HG03565 (cell line): Measurements from ENCODE around the gene GALNT10.
"Not testable (repeated sequence)": the region's sequence is repeated elsewhere in the genome, so short reads cannot be mapped to it uniquely, and the experiment has no call there.

Experiments
- ATAC-seq: cut with Tn5 transposase; IDR thresholded peaks from one replicate; pipeline ENCODE4 v1.9.1; 2021; ENCODE audit warnings: mild to moderate bottlenecking, moderate library complexity; ENCODE audit not compliant: unreplicated experiment

GALNT10 gene

DNA sequence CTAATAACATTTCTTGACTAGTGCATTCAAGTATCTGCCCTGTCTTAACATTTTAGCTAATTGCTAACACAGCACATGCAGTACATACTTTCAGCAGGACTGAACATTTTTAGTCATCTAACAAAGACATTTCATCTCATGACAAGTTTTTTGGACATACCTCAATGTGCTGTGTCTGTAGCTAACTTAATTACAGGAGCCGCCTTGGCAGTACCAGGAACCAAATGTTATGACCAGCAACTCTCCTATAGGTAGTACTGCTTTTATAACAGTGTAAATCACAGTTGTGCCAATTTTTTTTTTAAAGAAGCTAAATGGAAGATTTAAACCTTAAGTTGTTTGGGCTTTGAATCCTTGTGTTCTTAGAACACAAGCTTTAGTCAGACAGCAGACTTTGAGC lies 155.9 kb downstream of the GALNT10 start:
- no peak for ATAC-seq

DNA sequence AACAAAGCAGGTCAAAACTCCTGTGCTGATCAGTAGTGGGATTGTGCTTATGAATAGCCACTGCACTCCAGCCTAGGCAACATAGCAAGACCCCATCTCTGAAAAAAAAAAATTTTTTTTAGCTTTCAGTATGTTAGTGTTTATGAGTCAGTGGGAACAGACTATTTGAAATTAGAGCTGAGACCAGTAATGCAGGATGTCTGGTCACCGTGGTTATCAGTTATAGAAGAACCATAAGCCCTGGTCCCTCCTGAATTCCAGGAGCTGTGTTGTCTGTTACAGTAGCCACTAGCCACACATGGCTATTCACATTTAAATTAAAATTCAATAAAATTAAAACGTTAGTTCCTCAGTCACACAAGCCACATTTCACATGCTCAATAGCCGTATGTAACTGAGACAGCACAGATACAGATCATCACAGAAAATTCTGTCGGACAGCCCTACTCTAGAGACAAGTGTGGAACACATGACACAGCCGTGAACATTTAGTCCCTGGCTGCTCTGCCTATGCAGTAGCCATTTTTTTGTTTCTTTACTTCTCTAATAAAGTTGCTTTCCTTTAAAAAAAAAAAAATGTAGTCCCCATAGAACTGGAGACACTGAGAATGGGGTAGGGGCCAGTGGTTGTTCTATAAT lies 159.2 kb downstream of the GALNT10 start:
- ATAC-seq, result no peak

DNA sequence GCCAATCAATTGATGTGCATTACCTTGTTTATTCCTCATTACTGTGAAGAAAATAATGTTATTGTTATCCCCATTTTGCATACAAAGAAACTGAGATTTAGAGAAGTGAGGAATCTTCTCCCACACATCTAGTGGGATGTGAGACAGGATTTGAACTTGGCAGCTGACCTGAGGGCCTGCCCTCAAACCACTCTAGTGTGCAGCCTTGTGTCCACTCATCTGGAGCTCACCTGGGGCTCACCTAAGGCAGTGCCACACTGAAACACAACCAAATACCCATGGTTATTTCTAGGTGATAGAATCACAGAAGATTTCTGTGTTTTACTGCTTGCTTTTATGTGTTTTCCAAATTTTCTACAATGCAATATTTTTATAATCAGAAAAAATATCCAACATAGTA lies 160.6 kb downstream of the GALNT10 start:
- ATAC-seq, result no peak

DNA sequence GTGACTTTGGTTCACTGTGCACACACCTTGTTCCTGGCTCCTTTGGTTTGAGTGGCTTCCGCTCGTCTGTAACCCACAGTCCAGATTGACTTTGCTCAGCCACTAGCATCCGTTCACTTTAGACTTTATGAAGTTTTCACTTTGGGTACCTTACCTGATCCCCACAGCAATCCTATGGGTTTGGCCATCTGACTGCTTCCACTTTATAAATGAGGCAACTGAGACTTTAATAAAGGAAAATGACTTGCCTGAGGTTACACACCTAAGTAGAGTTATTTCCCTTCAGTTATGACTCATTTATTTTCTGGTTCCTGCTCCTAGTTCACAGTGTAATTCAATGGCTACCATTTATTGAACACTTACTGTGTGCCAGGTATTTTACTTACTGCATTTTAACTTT lies 161.0 kb downstream of the GALNT10 start:
- ATAC-seq, result peak; percentile 82

DNA sequence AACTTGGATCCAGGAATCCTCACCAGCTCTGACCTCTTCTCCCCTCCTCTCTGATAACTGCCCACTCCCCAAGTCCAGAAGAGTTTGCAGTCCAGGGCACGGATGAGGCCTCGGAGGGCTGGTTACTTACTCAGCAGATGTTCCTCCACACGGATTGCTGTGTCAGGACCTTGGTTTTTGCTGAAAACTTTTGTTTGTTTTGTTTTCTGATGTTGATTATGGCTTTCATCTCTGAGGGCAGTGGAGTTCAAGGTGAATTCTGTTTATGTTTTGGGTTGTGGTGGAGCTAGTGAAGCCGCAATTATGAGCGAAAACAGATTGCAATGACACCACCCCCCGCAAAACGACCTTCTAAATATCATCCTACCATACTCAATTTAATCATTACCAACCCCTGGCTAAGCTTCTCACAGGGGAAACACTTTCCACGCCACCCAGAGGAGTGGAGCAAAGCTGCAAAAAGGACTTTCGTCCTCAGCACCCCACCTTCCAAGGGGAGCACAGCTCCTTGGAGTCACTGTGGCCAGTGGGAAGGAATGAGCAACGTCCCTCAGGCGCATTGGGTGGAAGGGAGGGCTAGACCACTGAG lies 162.5 kb downstream of the GALNT10 start:
- no peak for ATAC-seq

DNA sequence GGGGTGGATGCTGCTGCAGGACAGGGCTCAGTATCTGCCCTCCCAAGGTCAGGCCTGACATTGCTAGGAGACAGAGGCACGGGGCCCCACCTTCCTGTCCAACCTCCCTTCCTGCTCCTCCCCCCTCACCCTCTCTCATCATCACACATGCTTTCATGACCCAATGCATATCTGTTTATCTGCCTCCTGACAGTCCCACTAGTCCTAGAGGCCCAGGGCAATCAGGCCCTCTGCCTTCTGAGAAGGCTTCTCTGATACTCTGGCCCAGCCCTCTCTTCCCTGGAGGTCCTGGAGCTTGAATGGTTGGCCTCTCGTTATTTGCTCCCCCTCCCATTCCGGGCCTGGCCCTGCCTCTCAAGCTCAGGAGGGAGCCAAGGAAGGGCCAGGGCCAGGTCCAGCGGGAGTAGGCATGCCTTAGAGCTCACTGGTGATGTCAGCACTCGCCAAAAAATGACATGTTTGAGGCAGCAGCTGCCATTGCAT lies 164.6 kb downstream of the GALNT10 start:
- ATAC-seq, result no peak

DNA sequence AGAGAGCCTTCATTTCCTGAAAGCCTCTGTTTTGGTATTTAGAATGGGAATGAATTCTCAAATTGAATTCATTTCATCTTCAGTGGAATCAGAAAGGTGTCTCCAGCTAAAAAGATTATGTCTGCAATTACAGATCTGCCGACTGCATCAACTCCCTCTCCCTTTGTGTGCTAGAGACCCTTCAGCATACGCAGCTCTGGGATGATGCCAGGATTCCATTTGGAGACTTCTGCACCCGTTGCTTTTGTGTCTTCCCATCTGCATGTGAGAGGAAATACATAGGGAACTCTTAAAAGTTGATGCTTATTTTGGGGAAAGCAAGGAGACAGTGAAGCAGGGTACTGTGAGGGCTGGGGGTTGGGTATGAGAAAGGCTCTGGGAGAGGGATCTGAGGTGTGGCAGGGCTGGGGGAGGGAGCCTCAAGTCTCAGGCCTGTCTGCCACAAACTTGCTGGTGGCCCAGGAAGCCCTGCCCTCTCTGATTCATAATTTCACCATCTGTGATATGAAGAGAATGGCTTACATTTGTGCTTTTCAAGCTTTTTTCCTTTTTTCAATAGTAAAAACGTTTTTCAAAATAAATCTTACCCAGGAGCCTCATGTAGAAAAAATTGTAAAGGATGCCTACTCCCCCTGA lies 165.6 kb downstream of the GALNT10 start:
- no peak for ATAC-seq

DNA sequence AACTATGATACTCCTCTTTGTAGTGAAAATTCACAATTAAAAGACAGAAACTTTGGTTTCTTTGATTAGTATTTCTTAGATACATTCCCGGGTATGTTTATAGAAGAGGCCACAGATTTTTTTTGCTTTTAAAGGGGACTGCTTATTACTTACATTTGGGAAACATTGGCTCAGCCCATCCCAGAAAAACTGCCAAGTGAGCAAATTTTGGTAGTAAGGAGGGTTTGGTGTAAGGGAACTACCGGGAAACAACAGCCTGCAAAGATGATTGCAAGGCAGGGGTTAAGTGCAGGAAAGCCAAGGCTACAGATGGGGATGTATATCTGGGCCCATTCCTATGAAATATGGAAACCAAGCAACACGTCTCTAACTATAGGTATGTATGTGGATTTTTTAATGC lies 166.4 kb downstream of the GALNT10 start:
- ATAC-seq, result no peak

DNA sequence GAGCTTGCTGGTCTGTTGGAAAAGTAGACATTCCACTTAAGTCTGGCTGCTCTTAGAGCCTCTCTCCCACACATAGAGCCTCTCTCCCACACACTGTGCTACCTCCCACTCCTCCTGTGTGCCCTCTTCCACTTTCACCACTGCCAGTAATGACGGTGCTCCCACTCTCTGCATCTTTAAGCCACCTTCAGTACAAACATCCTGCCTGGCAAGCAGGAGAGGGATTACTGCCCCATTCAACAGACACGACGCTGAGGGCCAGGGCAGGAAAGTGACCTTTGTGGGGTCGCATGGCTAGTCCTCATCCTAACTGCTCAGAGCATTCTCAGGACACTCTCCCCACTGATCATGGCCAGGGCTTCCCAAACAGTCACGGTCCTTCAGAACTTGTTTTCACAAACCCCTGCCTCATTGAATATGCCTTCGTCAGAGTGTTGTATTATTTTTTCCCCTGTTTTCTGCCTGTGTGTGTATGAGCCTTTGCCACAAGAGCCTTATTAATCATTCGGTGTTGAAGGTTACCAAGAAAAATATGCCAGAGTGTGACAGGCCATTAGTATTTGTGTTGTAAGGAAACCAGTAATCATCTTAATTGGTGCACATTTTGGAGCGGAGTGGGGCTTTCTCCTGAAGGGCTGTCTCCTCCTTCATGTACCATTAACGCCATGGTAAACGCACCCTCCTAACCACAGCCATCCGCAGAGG lies 168.1 kb downstream of the GALNT10 start:
- no peak for ATAC-seq

DNA sequence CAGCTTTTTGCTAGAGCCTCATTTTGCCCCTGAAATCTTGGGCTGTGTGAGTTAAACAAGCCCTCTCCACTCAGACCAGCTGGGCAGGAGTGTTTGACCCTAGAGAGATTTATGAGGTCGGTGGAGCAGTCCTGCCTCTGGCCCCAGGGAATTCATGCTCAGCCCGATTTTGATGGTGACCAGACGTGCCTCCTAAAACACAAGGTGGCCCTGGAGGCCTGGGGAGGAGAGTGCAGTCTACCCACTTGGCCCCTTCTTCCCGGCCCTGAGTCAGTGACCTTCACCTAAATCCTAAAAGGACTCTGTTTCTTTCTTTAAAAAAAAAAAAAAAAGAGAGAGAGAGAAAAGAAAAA lies 168.7 kb downstream of the GALNT10 start:
- no peak for ATAC-seq

DNA sequence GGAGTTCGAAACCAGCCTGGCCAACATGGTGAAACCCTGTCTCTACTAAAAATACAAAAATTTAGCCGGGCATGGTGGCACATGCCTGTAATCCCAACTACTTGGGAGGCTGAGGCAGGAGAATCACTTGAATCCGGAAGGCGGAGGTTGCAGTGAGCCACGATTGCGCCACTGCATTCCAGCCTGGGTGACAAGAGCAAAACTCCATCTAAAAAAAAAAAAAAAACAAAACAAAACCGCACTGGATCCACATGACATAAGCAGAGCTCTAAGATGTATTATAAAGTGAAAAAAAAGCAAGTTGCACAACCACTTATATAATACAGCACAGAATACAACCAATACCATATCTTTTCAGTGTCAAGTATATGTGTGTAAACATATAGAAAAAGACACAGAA lies 169.7 kb downstream of the GALNT10 start:
- ATAC-seq, result not testable (repeated sequence)

DNA sequence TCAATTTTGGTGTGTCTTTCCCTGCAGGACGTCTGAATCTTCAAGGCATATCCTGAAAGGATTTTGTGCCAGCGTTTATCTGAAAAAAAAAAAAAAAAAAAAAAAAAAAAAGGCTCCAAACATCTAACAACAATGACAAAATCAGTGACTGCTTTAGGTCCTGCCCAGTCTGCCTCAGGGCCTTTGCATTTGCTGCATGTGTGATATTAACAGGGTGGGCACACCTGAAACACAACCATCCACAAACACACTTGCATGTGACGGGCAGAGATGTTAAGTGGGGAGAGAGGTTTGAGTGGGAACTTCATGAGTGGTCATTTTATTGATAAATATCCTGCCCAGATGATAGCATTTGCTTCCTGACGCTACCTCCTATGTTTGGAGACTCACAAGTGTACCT lies 172.9 kb downstream of the GALNT10 start:
- no peak for ATAC-seq

DNA sequence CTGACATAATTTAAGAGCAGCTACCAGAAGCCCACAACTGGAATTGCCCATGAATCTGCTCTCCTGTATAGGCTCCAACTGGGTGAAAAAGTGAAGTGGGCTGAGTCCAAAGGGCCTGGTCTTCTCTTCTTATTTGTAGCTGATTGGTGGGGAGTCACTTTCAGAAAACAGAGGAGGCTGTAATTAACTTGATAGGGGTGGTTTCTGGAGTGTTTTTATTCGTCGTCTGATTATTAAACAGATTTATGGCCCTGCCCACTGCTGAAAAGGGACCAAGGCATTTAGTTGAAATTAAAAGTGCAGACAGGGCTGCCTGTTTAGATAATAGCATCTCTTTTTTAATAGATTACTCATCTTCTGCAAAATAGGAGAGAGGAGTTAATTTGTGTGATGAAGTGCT lies 174.2 kb downstream of the GALNT10 start:
- ATAC-seq, result no peak

DNA sequence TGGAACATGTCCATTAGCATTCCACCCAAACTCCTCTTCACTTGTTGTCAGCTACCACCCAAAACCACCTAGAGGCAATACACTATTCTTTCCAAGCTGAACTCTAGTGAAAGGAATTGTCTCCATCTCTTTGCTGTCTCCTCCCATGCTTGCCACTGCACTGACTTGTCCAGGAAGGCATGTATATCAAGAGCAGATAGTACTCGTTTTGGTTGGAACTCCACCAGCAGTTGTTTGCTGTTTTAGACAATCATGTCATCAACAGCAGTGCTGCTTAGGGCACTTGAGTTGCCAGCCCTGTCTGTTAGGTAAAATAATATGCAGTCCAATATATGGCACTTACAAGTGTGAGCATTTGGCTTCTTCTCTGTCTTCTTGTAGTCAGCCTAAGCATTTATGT lies 175.3 kb downstream of the GALNT10 start:
- no peak for ATAC-seq

DNA sequence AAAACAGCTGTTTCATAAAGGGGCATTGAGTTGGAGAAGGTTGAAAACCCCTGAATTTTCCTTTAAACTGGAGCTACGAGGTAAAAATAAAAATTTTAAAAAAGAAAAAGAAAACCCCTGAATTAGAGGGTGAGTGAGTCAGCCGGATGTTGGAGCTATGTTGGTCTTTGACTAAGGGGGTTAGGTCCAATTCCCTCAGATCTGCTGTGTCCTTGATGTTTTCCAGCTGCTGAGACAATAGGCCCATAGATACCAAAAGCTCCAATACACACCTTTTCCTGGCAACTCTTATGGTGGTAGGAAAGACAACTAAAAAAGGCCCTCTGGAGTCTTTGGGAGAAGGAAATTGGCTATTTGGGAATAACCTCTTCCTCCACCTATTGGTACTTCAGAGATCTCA lies 175.8 kb downstream of the GALNT10 start:
- ATAC-seq, result no peak

DNA sequence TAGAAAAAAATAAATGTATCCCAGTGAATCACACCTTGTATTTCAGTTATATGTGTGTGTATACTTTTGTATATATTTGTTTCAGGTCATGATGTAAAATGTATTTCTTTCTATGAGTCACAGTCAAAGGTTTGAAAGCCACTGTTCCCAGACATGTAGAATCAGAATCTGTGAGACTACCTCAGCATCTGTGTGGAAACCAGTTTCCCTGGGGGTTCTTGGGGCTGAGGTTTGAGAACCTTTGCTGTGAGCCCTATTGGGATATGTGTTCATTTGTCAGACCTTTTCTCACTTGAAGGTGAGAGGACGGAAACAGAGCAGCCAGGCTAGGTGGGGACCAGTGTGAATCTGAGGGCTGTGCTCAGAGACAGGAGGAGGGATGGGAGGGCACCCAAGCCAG lies 176.6 kb downstream of the GALNT10 start:
- peak; percentile 68 for ATAC-seq

DNA sequence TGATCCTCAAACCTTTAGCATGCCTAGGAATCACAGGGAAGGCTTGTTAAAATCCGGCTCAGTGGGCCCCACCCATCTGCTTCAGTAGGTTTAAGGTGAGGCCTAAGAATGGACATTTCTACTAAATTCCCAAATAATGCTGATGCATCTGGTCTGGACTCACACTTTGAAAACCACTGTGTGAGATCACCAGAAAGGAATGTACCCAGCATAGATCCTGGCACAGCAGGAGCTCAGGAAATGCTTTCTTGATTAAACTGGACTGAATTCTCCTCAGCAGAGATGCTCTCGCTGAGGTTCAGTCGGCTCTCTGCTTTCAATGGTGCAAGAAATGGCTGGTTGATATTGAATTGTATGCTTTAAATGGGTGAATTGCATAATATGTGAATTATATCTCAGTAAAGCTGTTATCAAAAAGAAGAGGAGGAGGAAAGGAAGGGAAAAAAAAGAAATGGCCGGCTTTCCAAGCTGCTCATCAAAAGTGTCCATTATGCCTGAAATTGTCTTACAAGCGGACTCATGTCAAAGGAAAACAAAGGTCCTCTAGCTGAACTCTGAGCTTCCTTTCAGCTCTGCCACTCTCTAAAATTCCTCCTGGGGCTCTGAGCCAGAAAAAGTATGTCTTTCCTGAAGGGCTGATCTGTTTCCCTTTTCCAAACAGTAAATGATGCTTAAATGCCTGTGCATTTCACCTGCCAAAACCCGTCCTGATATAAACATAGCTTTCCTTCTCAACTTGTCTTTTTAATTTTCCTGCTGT lies 177.7 kb downstream of the GALNT10 start:
- no peak for ATAC-seq

DNA sequence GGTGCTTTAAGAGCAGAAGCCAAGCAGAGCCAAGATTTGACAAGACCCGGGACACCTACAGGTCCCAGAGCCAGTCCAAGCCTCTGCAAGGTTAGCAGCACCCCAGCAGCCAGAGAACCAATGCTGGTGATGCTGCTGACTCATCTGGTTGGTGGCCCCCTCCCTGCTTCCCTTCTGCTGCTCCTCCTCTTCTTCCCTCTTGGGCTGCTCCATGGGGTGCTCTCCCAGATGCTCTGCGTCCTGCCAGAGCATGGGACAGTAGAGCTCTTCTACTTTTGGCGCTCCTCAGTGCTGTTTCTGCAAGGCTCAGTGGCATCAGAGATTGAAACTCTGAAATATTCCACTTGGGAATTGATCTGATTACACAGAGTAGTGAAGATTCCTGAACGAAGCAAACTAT lies 179.1 kb downstream of the GALNT10 start:
- ATAC-seq, result no peak

DNA sequence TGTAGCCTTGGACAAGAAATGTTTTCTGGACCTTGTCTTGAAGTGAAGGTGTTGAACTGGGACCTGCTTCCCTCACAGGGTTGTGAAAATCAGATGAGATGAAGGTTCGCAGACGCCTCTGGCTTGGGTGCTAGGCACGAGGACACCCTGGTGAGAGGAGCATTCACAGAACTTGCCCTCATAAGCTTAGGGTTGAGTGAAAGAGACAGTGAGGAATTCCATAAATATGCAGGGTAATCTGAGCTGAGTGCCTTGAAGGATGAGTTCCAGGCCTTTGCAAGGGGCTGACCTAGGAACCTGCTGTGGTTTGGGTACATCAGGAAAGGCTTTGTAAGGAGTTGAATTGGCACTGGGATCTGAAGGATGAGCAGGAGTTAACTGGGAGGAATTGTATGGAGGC lies 179.6 kb downstream of the GALNT10 start:
- no peak for ATAC-seq

DNA sequence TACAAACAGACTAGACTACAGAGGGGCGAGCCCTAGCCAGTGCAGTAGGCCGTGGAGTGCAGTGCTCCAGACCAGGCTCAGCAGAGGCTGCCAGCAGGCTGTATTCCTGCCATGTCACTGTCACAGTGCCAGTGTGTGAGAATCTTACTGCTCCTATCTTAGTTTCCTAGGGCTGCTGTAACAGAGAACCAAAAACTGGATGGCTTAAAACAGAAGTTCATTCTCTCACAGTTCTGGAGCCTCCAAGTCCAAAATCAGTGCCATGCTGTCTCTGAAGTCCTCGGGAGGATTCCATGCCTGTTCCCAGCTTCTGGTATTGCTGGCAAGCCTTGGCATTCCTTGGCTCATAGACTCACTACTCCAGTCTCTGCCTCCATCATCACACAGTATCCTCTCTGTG lies 180.3 kb downstream of the GALNT10 start:
- ATAC-seq, result no peak

DNA sequence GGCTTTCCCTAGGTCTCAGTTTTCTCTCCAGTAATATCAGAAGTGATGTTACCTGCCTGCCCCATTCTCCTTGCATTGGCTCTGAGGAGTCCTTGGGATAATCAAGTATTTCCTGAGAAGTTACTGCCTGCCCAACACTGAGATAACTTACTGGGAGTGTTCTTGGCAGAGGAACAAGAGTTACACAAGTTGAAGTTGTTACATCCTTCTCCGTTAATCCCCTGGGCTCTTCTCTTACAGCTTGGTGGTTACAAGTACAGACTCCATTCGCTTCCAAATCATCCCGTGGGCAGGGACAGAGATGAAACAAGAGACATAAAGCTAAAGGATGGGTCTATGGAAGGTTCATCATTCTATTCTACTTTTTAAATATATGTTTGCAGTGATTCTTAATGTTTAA lies 181.2 kb downstream of the GALNT10 start:
- ATAC-seq, result no peak
